Middle frontal gyrus (tissue), 1 donor: Measurements from ENCODE around the gene TCEANC2.
"Not testable (repeated sequence)": the region's sequence is repeated elsewhere in the genome, so short reads cannot be mapped to it uniquely, and the experiment has no call there.

Source experiments
- DNase-seq: peaks from one replicate; pipeline ENCODE4 v3.0.0-alpha.2; 2015; ENCODE audit warnings: low spot score; ENCODE audit errors: extremely low spot score

TCEANC2 gene

GRCh38 chr1:54086754-54087153, 33.3 kb downstream of the TCEANC2 start:
- DNase-seq: no peak

GRCh38 chr1:54088385-54088784, 35.0 kb downstream of the TCEANC2 start:
- no peak for DNase-seq

- no peak for DNase-seq
Observed at GRCh38 chr1:54091666-54092065, 38.3 kb downstream of the TCEANC2 start.

- no peak for DNase-seq
Observed at GRCh38 chr1:54094001-54094729, 40.8 kb downstream of the TCEANC2 start.

GRCh38 chr1:54094730-54095105, 41.3 kb downstream of the TCEANC2 start:
- DNase-seq: not testable (repeated sequence)

GRCh38 chr1:54095546-54096226, 42.3 kb downstream of the TCEANC2 start:
- no peak for DNase-seq

- no peak for DNase-seq
Observed at GRCh38 chr1:54096227-54096876, 42.9 kb downstream of the TCEANC2 start.

GRCh38 chr1:54096877-54097240, 43.5 kb downstream of the TCEANC2 start:
- DNase-seq: no peak

- no peak for DNase-seq
Observed at GRCh38 chr1:54099061-54099610, 45.7 kb downstream of the TCEANC2 start.

GRCh38 chr1:54100500-54100899, 47.1 kb downstream of the TCEANC2 start:
- DNase-seq: no peak

- DNase-seq: no peak
Observed at GRCh38 chr1:54103414-54103813, 50.0 kb downstream of the TCEANC2 start.

- DNase-seq: not testable (repeated sequence)
Observed at GRCh38 chr1:54104613-54105012, 51.2 kb downstream of the TCEANC2 start.

- DNase-seq: no peak
Observed at GRCh38 chr1:54105080-54105479, 51.7 kb downstream of the TCEANC2 start.

- no peak for DNase-seq
Observed at GRCh38 chr1:54105736-54106269, 52.4 kb downstream of the TCEANC2 start.

- DNase-seq: no peak
Observed at GRCh38 chr1:54107131-54107530, 53.7 kb downstream of the TCEANC2 start.

- no peak for DNase-seq
Observed at GRCh38 chr1:54108156-54108555, 54.7 kb downstream of the TCEANC2 start.

GRCh38 chr1:54109129-54110090, 56.0 kb downstream of the TCEANC2 start:
- DNase-seq: no peak

GRCh38 chr1:54110996-54111395, 57.6 kb downstream of the TCEANC2 start:
- peak; percentile 41 for DNase-seq

GRCh38 chr1:54111624-54112023, 58.2 kb downstream of the TCEANC2 start:
- no peak for DNase-seq

- DNase-seq: no peak
Observed at GRCh38 chr1:54112027-54112426, 58.6 kb downstream of the TCEANC2 start.
